Neural progenitor cell (in vitro differentiated cells): Measurements from ENCODE around the gene ABCA5. TPM values are rescaled to one million over a fixed set of nuclear protein-coding genes. Genes with fewer than 3 reads are reported as not detected.
A peak's percentile ranks its signal among the peaks of the same experiment; 100 is the strongest.

ENCODE experiments used
- DNase-seq: peaks from one replicate; pipeline ENCODE4 v3.0.0-alpha.2; 2016; ENCODE audit warnings: low spot score
- H2AFZ ChIP-seq: fragments of 200-600 bp; sonication (generic); replicated peaks from 2 replicates; pipeline ENCODE4 v1.6.1; 2016; ENCODE audit warnings: antibody characterized with exemption
- H3F3A ChIP-seq: fragments of 200-600 bp; sonication (generic); 2 replicates; pipeline ENCODE4 v1.6.1; 2016; ENCODE audit warnings: antibody characterized with exemption, low read depth
- H3K27ac ChIP-seq: fragments of 200-600 bp; sonication (generic); 2 replicates; pipeline ENCODE4 v1.5.1; 2016; ENCODE audit warnings: mild to moderate bottlenecking
- H3K27me3 ChIP-seq: fragments of 200-600 bp; sonication (generic); 2 replicates; pipeline ENCODE4 v1.6.1; 2016; ENCODE audit warnings: mild to moderate bottlenecking, moderate library complexity
- H3K36me3 ChIP-seq: fragments of 200-600 bp; sonication (generic); 2 replicates; pipeline ENCODE4 v1.5.1; 2016
- H3K4me1 ChIP-seq: fragments of 200-600 bp; sonication (generic); 2 replicates; pipeline ENCODE4 v1.6.1; 2016; ENCODE audit warnings: mixed run types
- H3K4me2 ChIP-seq: fragments of 200-600 bp; sonication (generic); 2 replicates; pipeline ENCODE4 v1.6.1; 2016
- H3K4me3 ChIP-seq: fragments of 200-600 bp; sonication (generic); 2 replicates; pipeline ENCODE4 v1.5.1; 2016
- H3K79me2 ChIP-seq: fragments of 200-600 bp; sonication (generic); 2 replicates; pipeline ENCODE4 v1.6.1; 2016; ENCODE audit warnings: low read depth
- H3K9ac ChIP-seq: fragments of 200-600 bp; sonication (generic); 2 replicates; pipeline ENCODE4 v1.6.1; 2016
- H3K9me3 ChIP-seq: fragments of 200-600 bp; sonication (generic); 2 replicates; pipeline ENCODE4 v1.5.1; 2016; ENCODE audit warnings: low read depth
- H4K20me1 ChIP-seq: fragments of 200-600 bp; sonication (generic); 2 replicates; pipeline ENCODE4 v1.6.1; 2016; ENCODE audit warnings: low read depth
- H3K27ac Mint-ChIP-seq: 3 replicates; pipeline ENCODE4 v1.8.0; 2021; ENCODE audit warnings: mixed read lengths
- H3K27me3 Mint-ChIP-seq: 2 replicates; pipeline ENCODE4 v1.8.0; 2022; ENCODE audit warnings: low read depth, mild to moderate bottlenecking, inconsistent platforms, moderate library complexity, mixed read lengths; ENCODE audit not compliant: insufficient read depth
- H3K36me3 Mint-ChIP-seq: 3 replicates; pipeline ENCODE4 v1.8.0; 2021; ENCODE audit warnings: mixed read lengths
- H3K4me1 Mint-ChIP-seq: 3 replicates; pipeline ENCODE4 v1.8.0; 2021; ENCODE audit warnings: mixed read lengths
- H3K4me3 Mint-ChIP-seq: 3 replicates; pipeline ENCODE4 v1.8.0; 2021; ENCODE audit warnings: mild to moderate bottlenecking, moderate library complexity, mixed read lengths
- H3K9me3 Mint-ChIP-seq: 3 replicates; pipeline ENCODE4 v1.8.0; 2020; ENCODE audit warnings: mixed read lengths
- EZH2 ChIP-seq: fragments of 200-600 bp; sonication (generic); IDR thresholded peaks from 2 replicates; pipeline ENCODE4 v1.6.1; 2017; ENCODE audit warnings: antibody characterized with exemption, mild to moderate bottlenecking, moderate library complexity
- EZH2phosphoT487 ChIP-seq: fragments of 200-600 bp; sonication (generic); IDR thresholded peaks from 2 replicates; pipeline ENCODE4 v1.6.1; 2017; ENCODE audit warnings: antibody characterized with exemption
- total RNA-seq: library from RNA; depleted of rRNA; stranded (reverse); fragments of >200 nt; gene quantifications from 2 replicates; pipeline ENCODE4 v1.2.3, GENCODE V29; 2015; ENCODE audit warnings: low replicate concordance
- TF ChIP-seq, protein P1 (sequence below): fragments of 200-600 bp; sonication (generic); IDR thresholded peaks from 2 replicates; pipeline ENCODE4 v1.5.1; 2017; ENCODE audit warnings: antibody characterized with exemption, mild to moderate bottlenecking

The ABCA5 gene
- total RNA-seq, 1 donor from 2014 or later, result 35.1 TPM

DNA sequence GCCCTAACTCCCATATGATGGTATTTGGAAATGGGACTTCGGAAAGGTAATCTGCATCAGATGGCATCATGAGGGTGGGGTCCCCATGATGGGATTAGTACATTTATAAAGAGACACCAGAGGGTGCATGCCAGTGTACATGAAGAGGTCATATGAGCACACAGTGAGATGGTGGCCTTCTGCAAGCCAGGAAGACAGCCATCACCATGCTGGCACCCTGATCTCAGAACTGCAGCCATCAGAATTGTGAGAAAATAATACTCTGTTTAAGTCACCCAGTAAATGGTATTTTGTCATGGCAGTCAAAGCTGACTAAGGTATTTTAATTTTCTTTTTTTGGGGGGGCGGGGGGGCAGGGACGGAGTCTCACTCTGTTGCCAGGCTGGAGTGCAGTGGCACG is 51.2 kb downstream of the ABCA5 start:
- Mint-ChIP-seq H3K27ac (peak overlapping the region; percentile 28), H3K9me3 (peaks cover 3% of the 10 kb centered on the region), H3K36me3 (no peaks in the 10 kb centered on the region), H3K4me3 (no peak overlapping the region), H3K4me1 (no peaks in the 10 kb centered on the region), H3K27me3 (no peaks in the 10 kb centered on the region)
- Histone ChIP-seq H3K36me3 (no peaks in the 10 kb centered on the region), H3F3A (no peaks in the 10 kb centered on the region), H3K9ac (no peak overlapping the region), H4K20me1 (no peaks in the 10 kb centered on the region), H3K4me2 (no peak overlapping the region), H3K27ac (no peak overlapping the region), H3K9me3 (no peaks in the 10 kb centered on the region), H3K79me2 (no peaks in the 10 kb centered on the region), H3K4me1 (no peaks in the 10 kb centered on the region), H2AFZ (no peak overlapping the region), H3K4me3 (no peak overlapping the region), H3K27me3 (no peaks in the 10 kb centered on the region)
- no peak for DNase-seq
- TF ChIP-seq EZH2phosphoT487 (no peak), EZH2 (no peak)
- TF ChIP-seq, protein P1, sequence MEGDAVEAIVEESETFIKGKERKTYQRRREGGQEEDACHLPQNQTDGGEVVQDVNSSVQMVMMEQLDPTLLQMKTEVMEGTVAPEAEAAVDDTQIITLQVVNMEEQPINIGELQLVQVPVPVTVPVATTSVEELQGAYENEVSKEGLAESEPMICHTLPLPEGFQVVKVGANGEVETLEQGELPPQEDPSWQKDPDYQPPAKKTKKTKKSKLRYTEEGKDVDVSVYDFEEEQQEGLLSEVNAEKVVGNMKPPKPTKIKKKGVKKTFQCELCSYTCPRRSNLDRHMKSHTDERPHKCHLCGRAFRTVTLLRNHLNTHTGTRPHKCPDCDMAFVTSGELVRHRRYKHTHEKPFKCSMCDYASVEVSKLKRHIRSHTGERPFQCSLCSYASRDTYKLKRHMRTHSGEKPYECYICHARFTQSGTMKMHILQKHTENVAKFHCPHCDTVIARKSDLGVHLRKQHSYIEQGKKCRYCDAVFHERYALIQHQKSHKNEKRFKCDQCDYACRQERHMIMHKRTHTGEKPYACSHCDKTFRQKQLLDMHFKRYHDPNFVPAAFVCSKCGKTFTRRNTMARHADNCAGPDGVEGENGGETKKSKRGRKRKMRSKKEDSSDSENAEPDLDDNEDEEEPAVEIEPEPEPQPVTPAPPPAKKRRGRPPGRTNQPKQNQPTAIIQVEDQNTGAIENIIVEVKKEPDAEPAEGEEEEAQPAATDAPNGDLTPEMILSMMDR, result no peak

- no peak overlapping the region for H3K4me2 ChIP-seq
- Mint-ChIP-seq H3K36me3 (no peaks in the 10 kb centered on the region), H3K4me3 (no peak overlapping the region), H3K4me1 (no peaks in the 10 kb centered on the region), H3K9me3 (peaks cover 3% of the 10 kb centered on the region), H3K27ac (no peak overlapping the region), H3K27me3 (no peaks in the 10 kb centered on the region)
- H4K20me1 ChIP-seq, result no peaks in the 10 kb centered on the region
- no peaks in the 10 kb centered on the region for H3K4me1 ChIP-seq
- H3K9ac ChIP-seq, result no peak overlapping the region
- H3K9me3 ChIP-seq, result no peaks in the 10 kb centered on the region
- H3K36me3 ChIP-seq, result no peaks in the 10 kb centered on the region
- no peak for DNase-seq
- TF ChIP-seq EZH2phosphoT487 (no peak), EZH2 (no peak)
- TF ChIP-seq, protein P1, result no peak
- H3F3A ChIP-seq, result no peaks in the 10 kb centered on the region
- no peaks in the 10 kb centered on the region for H3K79me2 ChIP-seq
- no peaks in the 10 kb centered on the region for H3K27me3 ChIP-seq
- H3K4me3 ChIP-seq, result no peak overlapping the region
- H3K27ac ChIP-seq, result no peak overlapping the region
- H2AFZ ChIP-seq, result no peak overlapping the region
These were observed 55.9 kb downstream of the ABCA5 start for GRCh38 chr17:69271023-69271422.

DNA sequence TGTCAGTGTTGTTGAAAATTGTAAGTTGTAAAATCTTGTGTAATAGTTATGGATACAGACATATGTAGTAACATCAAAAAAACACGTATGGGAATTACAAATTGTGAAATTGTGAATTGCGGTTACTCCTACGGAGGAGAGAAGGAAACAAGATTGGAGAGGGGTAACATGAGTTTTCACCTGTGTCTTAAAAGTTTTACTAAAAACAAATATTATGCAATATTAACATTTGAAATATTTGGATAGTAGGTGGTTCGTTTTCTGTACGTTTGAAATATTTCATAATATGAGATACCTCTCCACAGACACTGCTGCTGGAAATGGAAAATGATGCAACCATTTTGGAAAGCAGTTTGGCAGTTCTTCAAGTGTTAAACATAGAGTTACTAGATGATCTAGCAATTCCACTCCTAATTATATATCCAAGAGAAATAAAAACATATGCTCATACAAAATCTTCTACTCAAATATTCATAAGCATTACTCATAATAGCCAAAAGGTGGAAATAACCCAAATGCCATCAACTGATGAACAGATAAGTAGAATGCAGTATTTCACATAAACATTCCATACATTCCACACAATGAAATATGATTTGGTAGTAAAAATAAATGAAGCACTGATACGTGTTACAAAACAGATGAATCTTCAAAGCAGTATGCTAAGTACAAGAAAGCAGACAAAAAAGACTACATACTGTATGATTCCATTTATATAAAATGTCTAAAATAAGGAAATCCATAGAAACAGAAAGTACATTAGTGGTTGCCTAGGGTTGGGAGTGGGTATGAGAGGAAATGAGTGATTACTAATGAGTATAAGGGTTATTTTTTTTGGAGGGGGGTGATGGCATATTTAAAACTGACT is 57.6 kb downstream of the ABCA5 start:
- Mint-ChIP-seq H3K27me3 (no peaks in the 10 kb centered on the region), H3K9me3 (no peaks in the 10 kb centered on the region), H3K36me3 (no peaks in the 10 kb centered on the region), H3K27ac (no peak overlapping the region), H3K4me3 (no peak overlapping the region), H3K4me1 (no peaks in the 10 kb centered on the region)
- no peaks in the 10 kb centered on the region for H3K9me3 ChIP-seq
- H3K27me3 ChIP-seq, result no peaks in the 10 kb centered on the region
- no peaks in the 10 kb centered on the region for H3K4me1 ChIP-seq
- TF ChIP-seq, protein P1, result no peak
- TF ChIP-seq EZH2, result no peak
- no peak for TF ChIP-seq EZH2phosphoT487
- no peaks in the 10 kb centered on the region for H3K79me2 ChIP-seq
- no peak overlapping the region for H3K4me3 ChIP-seq
- H3K27ac ChIP-seq, result no peak overlapping the region
- H3F3A ChIP-seq, result no peaks in the 10 kb centered on the region
- H3K9ac ChIP-seq, result no peak overlapping the region
- H2AFZ ChIP-seq, result no peak overlapping the region
- no peaks in the 10 kb centered on the region for H3K36me3 ChIP-seq
- no peak overlapping the region for H3K4me2 ChIP-seq
- DNase-seq, result no peak
- H4K20me1 ChIP-seq, result no peaks in the 10 kb centered on the region
